ENCODE data around the gene WNK1. TPM values are rescaled to one million over a fixed set of nuclear protein-coding genes. Genes with fewer than 3 reads are reported as not detected.

The WNK1 gene
- total and polyA plus RNA-seq, 2 donors (not counting 3 experiments of a cell fraction or from before 2014, with no cell fraction given), result 46.3 to 108 TPM

- Histone ChIP-seq H3K27me3 (ENCODE audit: control insufficient read depth in 2 of 2, insufficient read depth in 2 of 2, low read length in 2 of 2) (no peaks in the 10 kb centered on the region), H3K9me3 (replicated peaks; ENCODE audit: control insufficient read depth, insufficient read depth, low read length) (no peaks in the 10 kb centered on the region), H3K9me1 (replicated peaks; ENCODE audit: control insufficient read depth, extremely low read depth, insufficient read depth, low read length) (peaks cover 2% of the 10 kb centered on the region), H4K20me1 (replicated peaks; ENCODE audit: control insufficient read depth, extremely low read depth, insufficient read depth, low read length) (peaks cover 9% of the 10 kb centered on the region), H3K4me2 (ENCODE audit: insufficient read depth, low read length) (no peak overlapping the region), H3K4me1 (ENCODE audit: control insufficient read depth, extremely low read depth, insufficient read depth, low read length) (peaks cover 56% of the 10 kb centered on the region), H3K4me3 (replicated peaks in 1 of 3; ENCODE audit: insufficient read depth in 1 of 3, low read depth in 1 of 3, low read length in 3 of 3) (no peak overlapping the region), H3K9ac (replicated peaks; ENCODE audit: extremely low read depth, insufficient read depth, low read length) (no peak overlapping the region), H3K79me2 (ENCODE audit: control insufficient read depth, insufficient read depth, low read length) (peaks cover 97% of the 10 kb centered on the region), H2AFZ (ENCODE audit: low read depth, low read length) (no peak overlapping the region), H3K27ac (ENCODE audit: insufficient read depth, low read depth, low read length) (no peak overlapping the region), H3K36me3 (ENCODE audit: control insufficient read depth in 2 of 2, extremely low read depth in 1 of 2, insufficient read depth in 2 of 2, low read length in 2 of 2) (no peaks in the 10 kb centered on the region)
- intact Hi-C loops (cut with micrococcal nuclease), result no loop called here
- no peak for DNase-seq (ENCODE audit: low read depth, low spot score)
- ChIA-PET CTCF (interaction anchor here (1.7 kb wide), 1 partner anchor 24 kb away, joined by 3 read pairs; no protein-coding TSS in a partner anchor), POLR2A (no interaction called here)
- no TSS peak for BruUV-seq (replicated peaks)
- TF ChIP-seq MYC (IDR thresholded peaks at IDR 0.05; ENCODE audit: low read depth, low read length) (no peak), GATA2 (IDR thresholded peaks at IDR 0.05; ENCODE audit: insufficient read depth, insufficient read length, low read depth, low read length) (no peak), FOS (IDR thresholded peaks at IDR 0.05; ENCODE audit: borderline replicate concordance, insufficient read depth, low read length) (no peak), POLR2A (IDR thresholded peaks at IDR 0.05; ENCODE audit: low read depth, low read length) (no peak), JUN (IDR thresholded peaks at IDR 0.05; ENCODE audit: borderline replicate concordance, insufficient read depth, insufficient read length, low read depth) (no peak), POLR2AphosphoS5 (IDR thresholded peaks at IDR 0.05; ENCODE audit: insufficient read depth, low read depth, low read length) (no peak), MAX (IDR thresholded peaks at IDR 0.05; ENCODE audit: insufficient read depth, insufficient read length) (no peak), EZH2 (IDR thresholded peaks at IDR 0.05; ENCODE audit: borderline replicate concordance, low read depth, low read length, severe bottlenecking) (no peak)
- TF ChIP-seq, protein P1, sequence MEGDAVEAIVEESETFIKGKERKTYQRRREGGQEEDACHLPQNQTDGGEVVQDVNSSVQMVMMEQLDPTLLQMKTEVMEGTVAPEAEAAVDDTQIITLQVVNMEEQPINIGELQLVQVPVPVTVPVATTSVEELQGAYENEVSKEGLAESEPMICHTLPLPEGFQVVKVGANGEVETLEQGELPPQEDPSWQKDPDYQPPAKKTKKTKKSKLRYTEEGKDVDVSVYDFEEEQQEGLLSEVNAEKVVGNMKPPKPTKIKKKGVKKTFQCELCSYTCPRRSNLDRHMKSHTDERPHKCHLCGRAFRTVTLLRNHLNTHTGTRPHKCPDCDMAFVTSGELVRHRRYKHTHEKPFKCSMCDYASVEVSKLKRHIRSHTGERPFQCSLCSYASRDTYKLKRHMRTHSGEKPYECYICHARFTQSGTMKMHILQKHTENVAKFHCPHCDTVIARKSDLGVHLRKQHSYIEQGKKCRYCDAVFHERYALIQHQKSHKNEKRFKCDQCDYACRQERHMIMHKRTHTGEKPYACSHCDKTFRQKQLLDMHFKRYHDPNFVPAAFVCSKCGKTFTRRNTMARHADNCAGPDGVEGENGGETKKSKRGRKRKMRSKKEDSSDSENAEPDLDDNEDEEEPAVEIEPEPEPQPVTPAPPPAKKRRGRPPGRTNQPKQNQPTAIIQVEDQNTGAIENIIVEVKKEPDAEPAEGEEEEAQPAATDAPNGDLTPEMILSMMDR (IDR thresholded peaks at IDR 0.05; ENCODE audit: extremely low read depth in 1 of 2, insufficient read depth in 1 of 2, low read depth in 1 of 2, low read length in 2 of 2), result no peak
- FAIRE-seq, result no peak
- dilution Hi-C loops (cut with MboI; ENCODE audit: extremely low pct_ligation_motif_present, low sequenced_read_pairs), result no loop called here
Measured at GRCh38 chr12:793037-793436, 40.7 kb downstream of the WNK1 start.

All from endothelial cell of umbilical vein (primary cell).